GM12874 (cell line): Measurements from ENCODE around the gene NAA80.

Experiments used
- CTCF ChIP-seq: IDR thresholded peaks from 2 replicates; pipeline ENCODE4 v1.5.1; 2011; ENCODE audit warnings: low read depth, mild to moderate bottlenecking, control low read depth, low read length, moderate library complexity; ENCODE audit not compliant: insufficient read depth

The NAA80 gene

GRCh38 chr3:50262778-50263177 lies 36.4 kb downstream of the NAA80 start:
- TF ChIP-seq CTCF = no peak

GRCh38 chr3:50261505-50261904 lies 37.7 kb downstream of the NAA80 start:
- no peak for TF ChIP-seq CTCF

- TF ChIP-seq CTCF = no peak
Measured at GRCh38 chr3:50260942-50261441, 38.2 kb downstream of the NAA80 start.

- TF ChIP-seq CTCF = peak; percentile 100
Measured at GRCh38 chr3:50260027-50260941, 38.9 kb downstream of the NAA80 start.

- TF ChIP-seq CTCF = no peak
Measured at GRCh38 chr3:50259432-50260026, 39.7 kb downstream of the NAA80 start.

GRCh38 chr3:50258979-50259378 lies 40.2 kb downstream of the NAA80 start:
- no peak for TF ChIP-seq CTCF

GRCh38 chr3:50258029-50258680 lies 41.0 kb downstream of the NAA80 start:
- no peak for TF ChIP-seq CTCF
